Testis (tissue), 2 donors: ENCODE results near the gene PF4V1.

ENCODE experiments used
- CTCF ChIP-seq, 3 experiments: fragments of 450-650 bp in 2 of 3; fragments of 200-600 bp in 1 of 3; sonication (generic) in 1 of 3; IDR thresholded peaks; one replicate each; pipeline ENCODE4 v1.5.1; 2016 to 2019; ENCODE audit warnings: antibody characterized with exemption in 3 of 3, mild to moderate bottlenecking in 2 of 3, moderate library complexity in 1 of 3
- POLR2A ChIP-seq: fragments of 450-650 bp; IDR thresholded peaks from one replicate; pipeline ENCODE4 v1.6.1; 2017; ENCODE audit warnings: antibody characterized with exemption, mild to moderate bottlenecking, moderate library complexity

GRCh38 chr4:73901031-73901430, 47.9 kb downstream of the PF4V1 start:
- TF ChIP-seq CTCF (IDR thresholded peaks at IDR 0.05) (no peak), POLR2A (no peak)
